Caco-2 (cell line): ENCODE measurements around the gene LCNL1. TPM values are rescaled to one million over a fixed set of nuclear protein-coding genes. Genes with fewer than 3 reads are reported as not detected.

ENCODE experiments used
- BruUV-seq: library from RNA; stranded (reverse); fragments of 400-500 nt; replicated peaks from 2 replicates; lab custom pipeline; 2021; lab: Mats Ljungman, UMichigan
- CTCF ChIA-PET: fragments of 300-600 bp; sonication (Branson Sonifier 250); formaldehyde crosslinking; loops from one replicate; lab custom pipeline; 2022; ENCODE audit warnings: antibody characterized with exemption; lab: Charles Lee
- POLR2A ChIA-PET: fragments of 300-600 bp; sonication (Branson Sonifier 250); formaldehyde crosslinking; loops from one replicate; lab custom pipeline; 2022; ENCODE audit warnings: antibody characterized with exemption; lab: Charles Lee
- DNase-seq, 2 experiments: peaks; one replicate each; pipeline versions ENCODE4 v3.0.0 to v3.0.0-alpha.2; 2020 to 2022
- H3K27me3 ChIP-seq: replicated peaks from 2 replicates; pipeline ENCODE4 v1.6.0; 2011; ENCODE audit warnings: low read length; ENCODE audit not compliant: control insufficient read depth, insufficient read depth
- H3K36me3 ChIP-seq: 2 replicates; pipeline ENCODE4 v1.5.1; 2011; ENCODE audit warnings: low read length; ENCODE audit not compliant: control insufficient read depth, insufficient read depth
- H3K4me1 ChIP-seq: fragments of 250-450 bp; sonication (Bioruptor Pico); 2 replicates; pipeline ENCODE4 v1.5.1; 2020; ENCODE audit warnings: mild to moderate bottlenecking
- H3K4me3 ChIP-seq: 2 replicates; pipeline ENCODE4 v1.5.1; 2011; ENCODE audit warnings: low read depth, mild to moderate bottlenecking, control low read depth, low read length
- H3K9me3 ChIP-seq: fragments of 250-450 bp; sonication (Bioruptor Pico); 2 replicates; pipeline ENCODE4 v1.5.1; 2020; ENCODE audit warnings: mild to moderate bottlenecking, moderate library complexity
- H3K27ac Mint-ChIP-seq: one replicate; pipeline ENCODE4 v1.8.0; 2022; ENCODE audit warnings: mixed read lengths; ENCODE audit not compliant: unreplicated experiment
- H3K27me3 Mint-ChIP-seq: one replicate; pipeline ENCODE4 v1.8.0; 2022; ENCODE audit warnings: mixed read lengths; ENCODE audit not compliant: insufficient read depth, unreplicated experiment
- H3K36me3 Mint-ChIP-seq: one replicate; pipeline ENCODE4 v1.8.0; 2022; ENCODE audit warnings: mild to moderate bottlenecking, mixed read lengths; ENCODE audit not compliant: insufficient read depth, unreplicated experiment
- H3K4me1 Mint-ChIP-seq: one replicate; pipeline ENCODE4 v1.8.0; 2022; ENCODE audit warnings: low read depth, mixed read lengths; ENCODE audit not compliant: unreplicated experiment
- H3K4me3 Mint-ChIP-seq: one replicate; pipeline ENCODE4 v1.8.0; 2022; ENCODE audit warnings: mild to moderate bottlenecking, moderate library complexity, mixed read lengths; ENCODE audit not compliant: unreplicated experiment
- H3K9me3 Mint-ChIP-seq: one replicate; pipeline ENCODE4 v1.8.0; 2022; ENCODE audit warnings: mixed read lengths; ENCODE audit not compliant: unreplicated experiment
- intact Hi-C: fragments of 100-400 bp; cut with micrococcal nuclease; formaldehyde crosslinking; loops from one replicate; pipeline ENCODE4 v1.10.0; 2022; ENCODE audit not compliant: unreplicated experiment
- total RNA-seq: library from RNA; stranded (reverse); gene quantifications from 2 replicates; pipeline ENCODE4 v1.2.3, GENCODE V29; 2022
- TF ChIP-seq, protein P1 (sequence below), 2 experiments: fragments of 200-600 bp in 1 of 2; IDR thresholded peaks; 1 replicate in 1 of 2; 2 replicates in 1 of 2; pipeline versions ENCODE4 v1.5.1 to v1.8.0; 2011 to 2022; ENCODE audit warnings: antibody characterized with exemption in 1 of 2, control low read depth in 1 of 2, inconsistent platforms in 1 of 2, low read depth in 1 of 2, low read length in 1 of 2, mild to moderate bottlenecking in 1 of 2, moderate library complexity in 1 of 2; ENCODE audit not compliant: insufficient read depth in 1 of 2, severe bottlenecking in 1 of 2, unreplicated experiment in 1 of 2

Gene LCNL1
- total RNA-seq, 1 experiment from 2014 or later, result not detected

DNA sequence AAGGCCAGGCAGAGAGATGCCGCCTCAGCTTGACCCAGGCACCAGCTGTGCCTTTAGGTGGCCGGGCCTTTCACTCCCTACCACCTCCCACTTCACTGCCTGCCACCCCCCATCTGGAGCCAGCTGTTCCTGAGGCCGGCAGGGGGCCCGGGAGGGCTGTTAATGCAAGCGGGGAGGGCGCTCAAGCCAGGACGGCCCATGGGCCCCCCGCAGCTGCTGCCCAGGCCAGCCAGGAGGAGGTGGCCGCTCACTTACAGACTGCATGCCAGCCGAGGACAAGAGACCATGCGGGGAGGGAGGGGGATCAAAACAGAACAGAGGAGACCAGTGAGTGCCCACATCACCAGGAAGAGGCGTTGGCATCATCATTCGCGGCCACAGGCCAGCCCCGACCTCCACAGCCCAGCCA, 40.8 kb downstream of the LCNL1 start:
- peaks cover 4% of the 10 kb centered on the region for H3K4me1 Mint-ChIP-seq
- H3K27ac Mint-ChIP-seq, result no peak overlapping the region
- intact Hi-C loops, result no loop called here
- peaks cover 7% of the 10 kb centered on the region for H3K4me1 ChIP-seq
- H3K27me3 Mint-ChIP-seq, result no peaks in the 10 kb centered on the region
- no TSS peak for BruUV-seq
- peaks cover 18% of the 10 kb centered on the region for H3K36me3 Mint-ChIP-seq
- ChIA-PET POLR2A (no interaction called here), CTCF (interaction anchor here (1.2 kb wide), 1 partner anchor 11 kb away, joined by 3 read pairs; no protein-coding TSS in a partner anchor)
- no peak overlapping the region for H3K4me3 ChIP-seq
- H3K4me3 Mint-ChIP-seq, result no peak overlapping the region
- TF ChIP-seq, protein P1, sequence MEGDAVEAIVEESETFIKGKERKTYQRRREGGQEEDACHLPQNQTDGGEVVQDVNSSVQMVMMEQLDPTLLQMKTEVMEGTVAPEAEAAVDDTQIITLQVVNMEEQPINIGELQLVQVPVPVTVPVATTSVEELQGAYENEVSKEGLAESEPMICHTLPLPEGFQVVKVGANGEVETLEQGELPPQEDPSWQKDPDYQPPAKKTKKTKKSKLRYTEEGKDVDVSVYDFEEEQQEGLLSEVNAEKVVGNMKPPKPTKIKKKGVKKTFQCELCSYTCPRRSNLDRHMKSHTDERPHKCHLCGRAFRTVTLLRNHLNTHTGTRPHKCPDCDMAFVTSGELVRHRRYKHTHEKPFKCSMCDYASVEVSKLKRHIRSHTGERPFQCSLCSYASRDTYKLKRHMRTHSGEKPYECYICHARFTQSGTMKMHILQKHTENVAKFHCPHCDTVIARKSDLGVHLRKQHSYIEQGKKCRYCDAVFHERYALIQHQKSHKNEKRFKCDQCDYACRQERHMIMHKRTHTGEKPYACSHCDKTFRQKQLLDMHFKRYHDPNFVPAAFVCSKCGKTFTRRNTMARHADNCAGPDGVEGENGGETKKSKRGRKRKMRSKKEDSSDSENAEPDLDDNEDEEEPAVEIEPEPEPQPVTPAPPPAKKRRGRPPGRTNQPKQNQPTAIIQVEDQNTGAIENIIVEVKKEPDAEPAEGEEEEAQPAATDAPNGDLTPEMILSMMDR (IDR thresholded peaks at IDR 0.05; ENCODE audit: insufficient read depth in 1 of 2, low read depth in 1 of 2, low read length in 1 of 2, severe bottlenecking in 1 of 2, unreplicated experiment in 1 of 2), result no peak
- no peak for DNase-seq
- no peaks in the 10 kb centered on the region for H3K9me3 ChIP-seq
- H3K27me3 ChIP-seq, result no peaks in the 10 kb centered on the region
- H3K36me3 ChIP-seq, result peaks cover 1% of the 10 kb centered on the region
- no peaks in the 10 kb centered on the region for H3K9me3 Mint-ChIP-seq

GRCh38 chr9:137025517-137025966, 42.7 kb downstream of the LCNL1 start:
- TF ChIP-seq, protein P1 (IDR thresholded peaks at IDR 0.05; ENCODE audit: insufficient read depth in 1 of 2, low read depth in 1 of 2, low read length in 1 of 2, severe bottlenecking in 1 of 2, unreplicated experiment in 1 of 2), result no peak
- intact Hi-C loops, result no loop called here
- Histone ChIP-seq H3K36me3 (peaks cover 1% of the 10 kb centered on the region), H3K9me3 (no peaks in the 10 kb centered on the region), H3K27me3 (no peaks in the 10 kb centered on the region), H3K4me3 (no peak overlapping the region), H3K4me1 (peaks cover 20% of the 10 kb centered on the region)
- Mint-ChIP-seq H3K27me3 (no peaks in the 10 kb centered on the region), H3K4me1 (peaks cover 4% of the 10 kb centered on the region), H3K27ac (no peak overlapping the region), H3K4me3 (no peak overlapping the region), H3K36me3 (peaks cover 18% of the 10 kb centered on the region), H3K9me3 (no peaks in the 10 kb centered on the region)
- no peak for DNase-seq
- ChIA-PET CTCF (interaction anchor here (0.6 to 1.9 kb wide), 3 partner anchors 10 to 294 kb away, joined by 3 to 6 read pairs (median 4); no protein-coding TSS in a partner anchor), POLR2A (no interaction called here)
- BruUV-seq, result no TSS peak

DNA sequence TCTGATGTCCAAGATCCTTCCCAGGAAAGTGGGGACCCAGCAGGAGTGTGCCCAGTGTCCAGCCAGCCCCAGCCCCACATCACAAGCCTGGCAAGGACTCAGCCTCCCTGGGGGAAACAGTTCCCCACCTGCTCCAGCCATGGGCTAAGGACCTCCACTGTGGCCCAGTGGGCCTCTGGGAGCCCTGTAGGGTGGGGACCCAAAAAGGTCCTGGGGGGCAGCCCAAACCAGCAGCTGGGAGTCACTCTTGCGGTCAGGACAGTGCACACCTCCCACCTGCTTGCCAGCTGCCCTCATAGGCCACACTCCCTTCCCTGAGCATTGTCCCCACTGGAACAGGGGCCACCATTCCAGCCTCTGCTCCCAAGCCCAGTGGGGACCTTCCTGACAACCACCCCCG, 43.6 kb downstream of the LCNL1 start:
- TF ChIP-seq, protein P1 (IDR thresholded peaks at IDR 0.05; ENCODE audit: insufficient read depth in 1 of 2, low read depth in 1 of 2, low read length in 1 of 2, severe bottlenecking in 1 of 2, unreplicated experiment in 1 of 2), result no peak
- Histone ChIP-seq H3K4me3 (no peak overlapping the region), H3K9me3 (no peaks in the 10 kb centered on the region), H3K27me3 (no peaks in the 10 kb centered on the region), H3K36me3 (peaks cover 1% of the 10 kb centered on the region; the same call in 1 of the 2 replicates), H3K4me1 (peaks cover 20% of the 10 kb centered on the region)
- Mint-ChIP-seq H3K27me3 (no peaks in the 10 kb centered on the region), H3K4me1 (peaks cover 4% of the 10 kb centered on the region), H3K36me3 (peaks cover 15% of the 10 kb centered on the region), H3K27ac (no peak overlapping the region), H3K9me3 (no peaks in the 10 kb centered on the region), H3K4me3 (no peak overlapping the region)
- CTCF ChIA-PET, result interaction anchor here (1.9 kb wide), 1 partner anchor 9 kb away, joined by 6 read pairs; no protein-coding TSS in a partner anchor
- no peak for DNase-seq
- POLR2A ChIA-PET, result no interaction called here
- BruUV-seq, result no TSS peak
- intact Hi-C loops, result no loop called here
